ENCODE results near the gene SLAIN1. TPM values are rescaled to one million over a fixed set of nuclear protein-coding genes. Genes with fewer than 3 reads are reported as not detected.

Gene SLAIN1
- total and polyA plus RNA-seq, 2 of the 4 experiments (the other 2 are of a cell fraction) = 0.29 to 0.36 TPM

DNA sequence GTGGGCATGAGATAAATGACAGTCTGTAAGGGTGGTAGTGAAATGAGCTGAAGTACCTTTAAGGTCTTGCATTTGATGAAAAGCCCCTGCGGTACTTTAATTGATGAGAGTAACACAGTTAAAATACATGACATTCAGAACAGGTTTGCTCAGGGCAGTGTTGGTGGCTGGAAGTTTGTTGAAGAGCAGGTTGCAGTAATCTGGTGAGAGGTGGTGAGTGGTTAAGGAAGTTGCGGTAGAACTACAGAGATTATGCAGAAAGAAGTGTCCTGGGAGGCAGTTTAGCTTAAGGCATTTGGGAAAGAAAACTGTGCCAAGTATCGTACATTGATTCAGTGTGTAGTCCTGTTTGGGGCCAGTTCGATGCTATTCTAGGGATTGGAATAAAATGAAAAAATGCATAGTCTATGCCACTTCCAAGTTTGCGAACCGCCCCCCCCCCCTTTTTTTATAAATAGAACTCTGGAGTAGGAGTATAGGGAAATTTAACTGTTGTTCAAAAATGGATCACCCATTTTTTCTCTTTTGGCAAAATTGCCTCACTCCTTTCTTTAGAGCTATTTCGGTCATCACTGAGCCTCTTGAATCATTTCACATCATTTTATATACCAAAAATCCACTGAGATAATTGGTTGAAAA is 42.7 kb downstream of the SLAIN1 start:
- Histone ChIP-seq H3K18ac (ENCODE audit: low read depth, low read length) (no peak overlapping the region), H3K56ac (ENCODE audit: extremely low read depth, insufficient read depth, low read length) (no peak overlapping the region), H3K36me3 (ENCODE audit: control insufficient read depth, insufficient read depth, low read length) (no peaks in the 10 kb centered on the region), H3K4me3 (ENCODE audit: insufficient read depth, low read depth, low read length) (no peak overlapping the region), H3K79me1 (ENCODE audit: low read depth in 1 of 2, low read length in 2 of 2) (no peaks in the 10 kb centered on the region), H3K14ac (replicated peaks; ENCODE audit: low read depth, low read length) (no peak overlapping the region), H4K91ac (ENCODE audit: insufficient read depth, low read depth, low read length) (no peak overlapping the region), H3K9me3 (ENCODE audit: control insufficient read depth, insufficient read depth, low read length) (no peaks in the 10 kb centered on the region), H3K4ac (ENCODE audit: low read depth, low read length) (no peak overlapping the region), H2BK120ac (ENCODE audit: low read depth, low read length) (no peak overlapping the region), H2AFZ (replicated peaks; ENCODE audit: low read length, poor library complexity) (no peak overlapping the region), H3K9ac (ENCODE audit: low read depth, low read length) (no peak overlapping the region), H2BK15ac (ENCODE audit: low read depth, low read length) (no peak overlapping the region), H2AK5ac (ENCODE audit: low read depth, low read length) (no peak overlapping the region), H3K27ac (ENCODE audit: insufficient read depth, low read length) (no peak overlapping the region), H4K8ac (ENCODE audit: low read depth in 2 of 2, low read length in 2 of 2) (no peak overlapping the region), H3K9me1 (ENCODE audit: insufficient read depth, low read length) (no peaks in the 10 kb centered on the region), H4K5ac (ENCODE audit: low read depth, low read length) (no peak overlapping the region), H2BK20ac (ENCODE audit: low read depth, low read length) (no peak overlapping the region), H4K20me1 (ENCODE audit: insufficient read depth, low read length) (no peaks in the 10 kb centered on the region), H2AK9ac (replicated peaks; ENCODE audit: low read depth, low read length, poor library complexity) (no peak overlapping the region), H3K4me1 (ENCODE audit: control insufficient read depth, insufficient read depth, low read length) (no peaks in the 10 kb centered on the region), H2BK5ac (ENCODE audit: low read depth, low read length, poor library complexity, severe bottlenecking) (no peak overlapping the region), H3K4me2 (ENCODE audit: low read depth, low read length) (no peak overlapping the region), H3K27me3 (ENCODE audit: control insufficient read depth, insufficient read depth, low read length) (no peaks in the 10 kb centered on the region; the same call in 1 of the 2 replicates), H3K23ac (ENCODE audit: low read depth, low read length) (no peak overlapping the region)
- no TSS peak for BruUV-seq (replicated peaks)
- TF ChIP-seq MAFK (IDR thresholded peaks at IDR 0.05; ENCODE audit: low read depth, low read length) (no peak), SMC3 (IDR thresholded peaks at IDR 0.05; ENCODE audit: low read depth, low read length) (no peak), FOS (IDR thresholded peaks at IDR 0.05; ENCODE audit: low read depth, low read length) (no peak), RAD21 (IDR thresholded peaks at IDR 0.05; ENCODE audit: low read length) (no peak), CHD1 (IDR thresholded peaks at IDR 0.05; ENCODE audit: low read depth, low read length) (no peak), BHLHE40 (IDR thresholded peaks at IDR 0.05; ENCODE audit: low read depth, low read length) (no peak), POLR2A (IDR thresholded peaks at IDR 0.05; ENCODE audit: low read depth, low read length) (no peak), RFX5 (IDR thresholded peaks at IDR 0.05; ENCODE audit: low read depth, low read length) (no peak), CEBPB (IDR thresholded peaks at IDR 0.05; ENCODE audit: low read depth, low read length) (no peak), RCOR1 (IDR thresholded peaks at IDR 0.05; ENCODE audit: insufficient replicate concordance, low read length) (no peak), MAZ (IDR thresholded peaks at IDR 0.05; ENCODE audit: borderline replicate concordance, low read depth, low read length) (no peak), MXI1 (IDR thresholded peaks at IDR 0.05; ENCODE audit: borderline replicate concordance, low read depth, low read length) (no peak), NFE2L2 (IDR thresholded peaks at IDR 0.05; ENCODE audit: low read depth, low read length) (no peak)
- TF ChIP-seq, protein P1, sequence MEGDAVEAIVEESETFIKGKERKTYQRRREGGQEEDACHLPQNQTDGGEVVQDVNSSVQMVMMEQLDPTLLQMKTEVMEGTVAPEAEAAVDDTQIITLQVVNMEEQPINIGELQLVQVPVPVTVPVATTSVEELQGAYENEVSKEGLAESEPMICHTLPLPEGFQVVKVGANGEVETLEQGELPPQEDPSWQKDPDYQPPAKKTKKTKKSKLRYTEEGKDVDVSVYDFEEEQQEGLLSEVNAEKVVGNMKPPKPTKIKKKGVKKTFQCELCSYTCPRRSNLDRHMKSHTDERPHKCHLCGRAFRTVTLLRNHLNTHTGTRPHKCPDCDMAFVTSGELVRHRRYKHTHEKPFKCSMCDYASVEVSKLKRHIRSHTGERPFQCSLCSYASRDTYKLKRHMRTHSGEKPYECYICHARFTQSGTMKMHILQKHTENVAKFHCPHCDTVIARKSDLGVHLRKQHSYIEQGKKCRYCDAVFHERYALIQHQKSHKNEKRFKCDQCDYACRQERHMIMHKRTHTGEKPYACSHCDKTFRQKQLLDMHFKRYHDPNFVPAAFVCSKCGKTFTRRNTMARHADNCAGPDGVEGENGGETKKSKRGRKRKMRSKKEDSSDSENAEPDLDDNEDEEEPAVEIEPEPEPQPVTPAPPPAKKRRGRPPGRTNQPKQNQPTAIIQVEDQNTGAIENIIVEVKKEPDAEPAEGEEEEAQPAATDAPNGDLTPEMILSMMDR (conservative IDR thresholded peaks at IDR 0.05; ENCODE audit: low read depth, low read length) = no peak
- TF ChIP-seq, protein P2, sequence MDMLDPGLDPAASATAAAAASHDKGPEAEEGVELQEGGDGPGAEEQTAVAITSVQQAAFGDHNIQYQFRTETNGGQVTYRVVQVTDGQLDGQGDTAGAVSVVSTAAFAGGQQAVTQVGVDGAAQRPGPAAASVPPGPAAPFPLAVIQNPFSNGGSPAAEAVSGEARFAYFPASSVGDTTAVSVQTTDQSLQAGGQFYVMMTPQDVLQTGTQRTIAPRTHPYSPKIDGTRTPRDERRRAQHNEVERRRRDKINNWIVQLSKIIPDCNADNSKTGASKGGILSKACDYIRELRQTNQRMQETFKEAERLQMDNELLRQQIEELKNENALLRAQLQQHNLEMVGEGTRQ (IDR thresholded peaks at IDR 0.05; ENCODE audit: low read depth, low read length) = no peak
- TF ChIP-seq, protein P3, sequence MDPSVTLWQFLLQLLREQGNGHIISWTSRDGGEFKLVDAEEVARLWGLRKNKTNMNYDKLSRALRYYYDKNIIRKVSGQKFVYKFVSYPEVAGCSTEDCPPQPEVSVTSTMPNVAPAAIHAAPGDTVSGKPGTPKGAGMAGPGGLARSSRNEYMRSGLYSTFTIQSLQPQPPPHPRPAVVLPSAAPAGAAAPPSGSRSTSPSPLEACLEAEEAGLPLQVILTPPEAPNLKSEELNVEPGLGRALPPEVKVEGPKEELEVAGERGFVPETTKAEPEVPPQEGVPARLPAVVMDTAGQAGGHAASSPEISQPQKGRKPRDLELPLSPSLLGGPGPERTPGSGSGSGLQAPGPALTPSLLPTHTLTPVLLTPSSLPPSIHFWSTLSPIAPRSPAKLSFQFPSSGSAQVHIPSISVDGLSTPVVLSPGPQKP (IDR thresholded peaks at IDR 0.05; ENCODE audit: borderline replicate concordance, low read depth, low read length) = no peak
- CTCF ChIA-PET = no interaction called here
- intact Hi-C loops (cut with micrococcal nuclease) (no loop called here), dilution Hi-C loops (cut with HindIII; ENCODE audit: low sequenced_read_pairs, unreplicated experiment) (no loop called here), in situ Hi-C loops (cut with MboI; ENCODE audit: low sequenced_read_pairs) (no loop called here)
- DNase-seq = no peak
- ATAC-seq (ENCODE audit: low read depth) = no peak
- 95% methylated on average over 2 of the region's 7 CpGs; no CpG with 5 or more reads in 1 of the 2 experiments for WGBS, 2 experiments (ENCODE audit: extremely low coverage in 2 of 2, insufficient read length in 1 of 2)
- POLR2A ChIA-PET (ENCODE audit: unreplicated experiment) = no interaction called here
